ENCODE data around the gene GPC5. TPM values are rescaled to one million over a fixed set of nuclear protein-coding genes. Genes with fewer than 3 reads are reported as not detected.
"Not testable (repeated sequence)": the region's sequence is repeated elsewhere in the genome, so short reads cannot be mapped to it uniquely, and the experiment has no call there.

The GPC5 gene
- total RNA-seq, 2 experiments from 2014 or later = 0.63 to 0.66 TPM

- Mint-ChIP-seq H3K4me1 (no peaks in the 10 kb centered on the region), H3K36me3 (ENCODE audit: low read depth) (no peaks in the 10 kb centered on the region), H3K4me3 (no peak overlapping the region), H3K9me3 (ENCODE audit: low read depth) (no peaks in the 10 kb centered on the region), H3K27ac (no peak overlapping the region), H3K27me3 (no peaks in the 10 kb centered on the region)
- DNase-seq = no peak
- intact Hi-C loops (cut with DNase I, micrococcal nuclease) = no loop called here
- no peak for ATAC-seq
- POLR2A ChIA-PET = no interaction called here
- CTCF ChIA-PET = no interaction called here
Measured at GRCh38 chr13:92530364-92530763, 1131.9 kb downstream of the GPC5 start.

DNA sequence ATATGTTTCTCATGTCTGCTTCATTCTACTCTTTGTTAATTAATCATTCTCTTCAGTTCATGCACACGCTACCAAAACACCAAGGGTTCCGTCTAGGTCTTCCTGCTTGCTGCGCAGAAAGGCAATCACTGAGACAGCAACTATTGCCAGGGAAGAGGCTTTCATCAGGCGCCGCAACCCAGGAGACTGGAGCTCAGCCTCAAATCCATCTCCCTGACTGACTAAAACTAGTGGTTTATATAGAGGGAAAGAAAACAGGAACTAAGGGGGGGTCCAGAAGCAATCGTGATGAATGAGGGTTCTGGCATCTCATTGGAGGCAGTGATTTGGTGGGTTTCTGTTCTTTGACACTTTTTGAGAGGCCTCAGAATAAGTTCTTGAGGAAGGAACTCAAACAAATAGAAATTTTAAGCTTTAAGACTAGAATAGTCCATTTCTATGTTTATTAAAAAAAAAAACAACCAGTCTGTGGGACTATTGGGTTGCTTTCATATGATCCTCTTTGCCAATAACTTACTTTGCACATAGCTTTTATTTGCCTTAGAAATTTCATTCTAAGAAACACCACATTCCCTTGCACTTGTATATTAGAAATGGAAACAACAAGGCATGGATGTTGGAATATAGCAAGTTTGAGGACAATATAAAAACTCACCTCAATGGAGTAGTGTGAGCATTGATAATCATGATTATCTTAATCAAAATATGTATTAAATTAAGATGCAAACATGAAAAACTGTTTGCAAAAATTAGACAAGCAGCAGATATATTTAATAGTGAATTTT lies 1137.0 kb downstream of the GPC5 start:
- H3K9me3 Mint-ChIP-seq (ENCODE audit: low read depth) = peaks cover 2% of the 10 kb centered on the region
- no peak overlapping the region for H3K27ac Mint-ChIP-seq
- H3K36me3 Mint-ChIP-seq (ENCODE audit: low read depth) = no peaks in the 10 kb centered on the region
- no peak overlapping the region for H3K4me3 Mint-ChIP-seq
- intact Hi-C loops (cut with DNase I, micrococcal nuclease) = no loop called here
- H3K4me1 Mint-ChIP-seq = no peaks in the 10 kb centered on the region
- DNase-seq (no peak), ATAC-seq (no peak)
- ChIA-PET POLR2A (no interaction called here), CTCF (no interaction called here)
- H3K27me3 Mint-ChIP-seq = no peaks in the 10 kb centered on the region

DNA sequence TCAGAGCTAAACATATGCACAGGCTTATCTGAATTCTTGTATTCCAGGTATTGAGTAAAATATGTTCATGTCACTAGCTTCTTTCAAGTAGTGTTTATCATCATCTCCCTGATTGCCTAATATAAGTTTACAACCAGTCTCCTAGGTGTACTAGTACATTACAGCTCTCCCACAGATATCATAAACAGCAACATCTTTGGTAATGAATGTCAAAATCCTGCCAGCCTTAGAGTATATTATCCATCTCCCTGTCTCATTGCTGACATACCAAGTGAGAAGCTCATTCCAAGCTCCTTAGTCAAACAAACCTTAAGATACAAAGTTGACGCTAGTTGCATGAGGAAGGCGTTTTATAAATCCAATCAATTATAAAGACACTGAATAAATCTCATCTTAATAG lies 1139.0 kb downstream of the GPC5 start:
- H3K27ac Mint-ChIP-seq = no peak overlapping the region
- CTCF ChIA-PET = no interaction called here
- no peaks in the 10 kb centered on the region for H3K36me3 Mint-ChIP-seq (ENCODE audit: low read depth)
- H3K4me3 Mint-ChIP-seq = no peak overlapping the region
- POLR2A ChIA-PET = no interaction called here
- H3K4me1 Mint-ChIP-seq = no peaks in the 10 kb centered on the region
- no peak for ATAC-seq
- no peak for DNase-seq
- peaks cover 5% of the 10 kb centered on the region for H3K9me3 Mint-ChIP-seq (ENCODE audit: low read depth)
- no peaks in the 10 kb centered on the region for H3K27me3 Mint-ChIP-seq
- intact Hi-C loops (cut with DNase I, micrococcal nuclease) = no loop called here

DNA sequence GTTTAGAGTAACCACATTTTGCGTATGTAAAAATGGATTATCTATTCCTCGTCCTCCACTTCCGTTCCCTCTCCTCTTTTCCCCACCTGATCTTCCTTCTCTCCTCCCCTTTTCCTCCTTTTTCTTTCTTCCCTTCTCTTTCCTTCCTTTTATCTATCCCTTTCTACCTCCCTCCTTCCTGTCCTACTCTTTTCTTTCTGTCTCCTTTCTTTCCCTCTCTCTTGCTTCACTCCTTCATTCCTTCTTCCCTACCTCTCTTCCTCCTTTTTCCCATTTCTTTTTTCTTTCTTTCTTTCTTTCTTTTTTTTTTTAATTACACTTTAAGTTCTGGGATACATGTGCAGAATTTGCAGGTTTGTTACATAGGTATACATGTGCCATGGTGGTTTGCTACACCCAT lies 1139.7 kb downstream of the GPC5 start:
- no peak for ATAC-seq
- Mint-ChIP-seq H3K27ac (no peak overlapping the region), H3K27me3 (no peaks in the 10 kb centered on the region), H3K36me3 (ENCODE audit: low read depth) (no peaks in the 10 kb centered on the region), H3K4me3 (no peak overlapping the region), H3K9me3 (ENCODE audit: low read depth) (peaks cover 9% of the 10 kb centered on the region), H3K4me1 (no peaks in the 10 kb centered on the region)
- CTCF ChIA-PET = no interaction called here
- POLR2A ChIA-PET = no interaction called here
- intact Hi-C loops (cut with DNase I, micrococcal nuclease) = no loop called here
- no peak for DNase-seq

- H3K4me3 Mint-ChIP-seq; CTCF ChIA-PET; H3K36me3 Mint-ChIP-seq (ENCODE audit: low read depth); H3K27me3 Mint-ChIP-seq; H3K4me1 Mint-ChIP-seq; H3K27ac Mint-ChIP-seq; ATAC-seq; DNase-seq; intact Hi-C loops (cut with DNase I, micrococcal nuclease); POLR2A ChIA-PET: not testable (repeated sequence)
- peaks cover 11% of the 10 kb centered on the region for H3K9me3 Mint-ChIP-seq (ENCODE audit: low read depth)
Measured at GRCh38 chr13:92539148-92539547, 1140.7 kb downstream of the GPC5 start.

GRCh38 chr13:92547266-92547665 lies 1148.8 kb downstream of the GPC5 start:
- peaks cover 11% of the 10 kb centered on the region for H3K9me3 Mint-ChIP-seq (ENCODE audit: low read depth)
- H3K27me3 Mint-ChIP-seq = no peaks in the 10 kb centered on the region
- DNase-seq = no peak
- intact Hi-C loops (cut with DNase I, micrococcal nuclease) = no loop called here
- no peak overlapping the region for H3K27ac Mint-ChIP-seq
- no peak overlapping the region for H3K4me3 Mint-ChIP-seq
- ATAC-seq = no peak
- no peaks in the 10 kb centered on the region for H3K4me1 Mint-ChIP-seq
- no peaks in the 10 kb centered on the region for H3K36me3 Mint-ChIP-seq (ENCODE audit: low read depth)
- POLR2A ChIA-PET = no interaction called here
- CTCF ChIA-PET = interaction anchor here (0.7 kb wide), 1 partner anchor 936 kb away, joined by 3 read pairs; no protein-coding TSS in a partner anchor

DNA sequence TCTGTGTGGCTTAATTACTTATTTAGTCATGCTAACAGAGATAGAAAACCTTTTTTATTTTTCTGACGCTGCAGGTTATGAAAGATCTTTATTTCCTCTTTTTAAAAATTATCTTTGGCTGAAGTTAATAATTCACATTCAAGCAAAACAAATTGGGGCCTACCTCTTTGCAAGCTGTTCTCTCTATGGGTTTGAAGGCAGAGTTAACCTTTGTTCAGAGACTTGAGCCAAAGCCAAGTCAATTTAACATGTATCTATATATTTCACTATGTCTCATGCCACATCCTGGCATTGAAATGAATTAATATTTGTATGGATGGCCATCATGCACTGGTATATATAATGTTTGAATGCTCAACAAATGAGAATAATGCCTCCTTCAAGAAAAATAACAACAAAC lies 1150.9 kb downstream of the GPC5 start:
- ChIA-PET POLR2A (no interaction called here), CTCF (interaction anchor here (1.0 kb wide), 1 partner anchor 22 kb away, joined by 3 read pairs; no protein-coding TSS in a partner anchor)
- no peaks in the 10 kb centered on the region for H3K4me1 Mint-ChIP-seq
- H3K27me3 Mint-ChIP-seq = no peaks in the 10 kb centered on the region
- H3K36me3 Mint-ChIP-seq (ENCODE audit: low read depth) = no peaks in the 10 kb centered on the region
- H3K9me3 Mint-ChIP-seq (ENCODE audit: low read depth) = peaks cover 4% of the 10 kb centered on the region
- H3K4me3 Mint-ChIP-seq = no peak overlapping the region
- intact Hi-C loops (cut with DNase I, micrococcal nuclease) = no loop called here
- ATAC-seq (no peak), DNase-seq (no peak)
- H3K27ac Mint-ChIP-seq = no peak overlapping the region

DNA sequence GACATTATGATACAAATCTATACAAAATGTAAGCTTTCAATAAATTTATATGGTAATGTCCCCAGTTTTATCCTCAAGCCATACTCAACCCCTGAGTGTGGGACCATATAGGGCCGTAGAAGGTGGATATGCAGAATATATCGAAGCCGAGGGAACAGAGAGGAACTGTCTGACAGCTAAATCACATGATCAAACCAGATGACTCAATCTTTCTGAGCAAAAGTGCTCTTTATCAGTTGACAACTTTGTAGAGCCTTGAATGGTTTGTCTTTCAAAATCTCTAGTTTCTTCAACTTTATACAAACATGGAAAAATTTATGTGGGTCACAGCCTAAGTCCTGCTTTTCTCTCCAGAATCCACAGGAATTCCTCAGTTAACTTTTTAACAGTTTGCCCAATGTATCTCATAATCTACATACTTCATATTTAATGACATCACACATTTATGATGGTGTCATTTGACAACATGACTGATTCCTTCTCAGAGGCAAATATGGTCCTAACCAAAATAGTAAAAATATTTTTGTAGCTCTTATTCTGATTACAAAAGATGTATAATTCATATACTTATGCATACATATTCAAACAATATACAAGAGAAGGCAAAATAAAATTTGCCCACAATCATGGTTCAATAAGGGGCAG lies 1155.2 kb downstream of the GPC5 start:
- H3K27me3 Mint-ChIP-seq = no peaks in the 10 kb centered on the region
- POLR2A ChIA-PET = no interaction called here
- CTCF ChIA-PET = no interaction called here
- no peaks in the 10 kb centered on the region for H3K36me3 Mint-ChIP-seq (ENCODE audit: low read depth)
- no peak overlapping the region for H3K4me3 Mint-ChIP-seq
- ATAC-seq = no peak
- intact Hi-C loops (cut with DNase I, micrococcal nuclease) = no loop called here
- no peak for DNase-seq
- no peak overlapping the region for H3K27ac Mint-ChIP-seq
- H3K9me3 Mint-ChIP-seq (ENCODE audit: low read depth) = peaks cover 1% of the 10 kb centered on the region
- H3K4me1 Mint-ChIP-seq = no peaks in the 10 kb centered on the region

DNA sequence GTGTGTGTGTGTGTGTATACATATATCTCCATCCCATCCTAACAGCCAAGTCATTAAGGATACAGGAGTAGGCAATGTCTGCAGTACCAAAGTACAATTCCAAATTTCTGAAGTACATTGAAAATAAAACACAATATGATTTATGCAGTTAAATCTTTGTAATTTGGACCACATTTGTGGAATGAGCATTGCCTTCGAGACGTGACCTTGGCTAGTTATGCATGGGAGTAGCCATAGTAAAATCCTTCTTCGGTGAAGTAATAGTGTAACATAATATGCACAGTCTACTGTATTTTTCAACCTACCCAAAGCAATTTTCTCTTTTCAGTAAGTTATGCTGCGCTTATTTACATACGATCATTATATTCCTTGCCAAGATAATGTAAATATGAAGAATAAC lies 1162.5 kb downstream of the GPC5 start:
- intact Hi-C loops (cut with DNase I, micrococcal nuclease) = no loop called here
- H3K9me3 Mint-ChIP-seq (ENCODE audit: low read depth) = peaks cover 2% of the 10 kb centered on the region
- ChIA-PET POLR2A (no interaction called here), CTCF (no interaction called here)
- no peaks in the 10 kb centered on the region for H3K27me3 Mint-ChIP-seq
- no peaks in the 10 kb centered on the region for H3K4me1 Mint-ChIP-seq
- H3K4me3 Mint-ChIP-seq = no peak overlapping the region
- DNase-seq = no peak
- H3K36me3 Mint-ChIP-seq (ENCODE audit: low read depth) = no peaks in the 10 kb centered on the region
- no peak for ATAC-seq
- H3K27ac Mint-ChIP-seq = no peak overlapping the region

- no peaks in the 10 kb centered on the region for H3K27me3 Mint-ChIP-seq
- no peak for ATAC-seq
- ChIA-PET POLR2A (no interaction called here), CTCF (no interaction called here)
- no peaks in the 10 kb centered on the region for H3K4me1 Mint-ChIP-seq
- no peak for DNase-seq
- no peak overlapping the region for H3K4me3 Mint-ChIP-seq
- intact Hi-C loops (cut with DNase I, micrococcal nuclease) = no loop called here
- no peaks in the 10 kb centered on the region for H3K9me3 Mint-ChIP-seq (ENCODE audit: low read depth)
- H3K36me3 Mint-ChIP-seq (ENCODE audit: low read depth) = no peaks in the 10 kb centered on the region
- H3K27ac Mint-ChIP-seq = no peak overlapping the region
Measured at GRCh38 chr13:92564942-92565341, 1166.5 kb downstream of the GPC5 start.

DNA sequence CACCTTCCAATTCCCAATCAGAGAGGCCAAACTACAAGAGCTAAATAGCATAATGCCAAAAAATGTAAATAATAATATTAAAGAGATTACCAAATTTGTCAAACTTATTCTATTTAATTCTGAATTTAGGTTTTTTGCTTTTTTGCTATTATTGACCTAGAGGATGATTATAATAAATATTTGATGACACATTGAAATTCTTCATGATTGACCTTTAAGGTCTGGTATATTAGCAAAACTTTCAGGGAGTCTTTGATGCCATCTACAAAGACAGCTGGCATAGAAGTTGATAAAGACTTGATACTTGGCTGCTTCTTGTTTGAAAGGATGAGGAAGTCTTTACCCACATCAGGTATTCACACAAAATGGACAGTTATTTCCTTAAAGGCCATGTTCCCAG lies 1168.3 kb downstream of the GPC5 start:
- no peaks in the 10 kb centered on the region for H3K36me3 Mint-ChIP-seq (ENCODE audit: low read depth)
- POLR2A ChIA-PET = no interaction called here

DNA sequence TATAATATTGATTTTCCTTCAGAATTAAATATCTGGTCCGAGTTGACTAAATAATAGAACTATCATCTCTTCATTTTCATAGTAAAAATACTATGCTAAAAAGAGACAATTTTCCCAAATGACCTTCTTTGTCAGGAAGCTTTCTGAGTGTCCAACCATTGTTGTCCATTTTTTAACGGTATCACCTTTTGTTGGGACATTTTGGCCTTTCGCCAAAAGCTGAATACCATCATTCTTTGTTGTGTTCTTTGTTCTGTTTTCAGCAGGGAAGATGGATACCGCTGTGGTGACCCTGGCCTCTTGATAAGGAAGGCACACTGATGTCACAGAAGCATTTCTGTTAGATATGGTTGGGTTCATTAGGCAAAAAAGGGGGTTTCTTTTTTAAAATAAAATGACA lies 1173.8 kb downstream of the GPC5 start:
- ATAC-seq = no peak
- Mint-ChIP-seq H3K36me3 (ENCODE audit: low read depth) (no peaks in the 10 kb centered on the region), H3K4me3 (no peak overlapping the region), H3K9me3 (ENCODE audit: low read depth) (no peaks in the 10 kb centered on the region), H3K27me3 (no peaks in the 10 kb centered on the region), H3K27ac (no peak overlapping the region), H3K4me1 (no peaks in the 10 kb centered on the region)
- no peak for DNase-seq
- POLR2A ChIA-PET = no interaction called here
- CTCF ChIA-PET = no interaction called here
- intact Hi-C loops (cut with DNase I, micrococcal nuclease) = no loop called here

More for the DNA sequence above, 1168.3 kb downstream of the GPC5 start:
- DNase-seq (no peak), ATAC-seq (no peak)
- Mint-ChIP-seq H3K27ac (no peak overlapping the region), H3K4me3 (no peak overlapping the region), H3K4me1 (no peaks in the 10 kb centered on the region), H3K9me3 (ENCODE audit: low read depth) (no peaks in the 10 kb centered on the region), H3K27me3 (no peaks in the 10 kb centered on the region)
- CTCF ChIA-PET = no interaction called here
- intact Hi-C loops (cut with DNase I, micrococcal nuclease) = no loop called here
